ENCODE data around the gene OVCA2.

DNA sequence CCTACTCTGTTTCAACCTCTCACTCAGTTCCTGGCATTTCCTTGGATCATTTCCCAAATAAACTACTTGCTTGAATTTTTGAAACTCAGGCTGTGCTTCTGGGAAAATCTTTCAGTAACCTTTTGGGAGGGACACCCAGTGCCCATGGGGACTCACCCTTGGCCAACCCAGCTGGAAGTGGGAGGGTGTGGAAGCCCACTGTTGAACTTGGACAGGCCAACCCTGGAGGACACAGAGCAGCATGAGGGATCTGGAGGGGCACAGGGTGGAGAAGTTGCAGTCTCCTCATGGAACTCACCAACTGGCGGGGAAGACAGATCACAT lies 27.9 kb upstream of the OVCA2 start:
- TF ChIP-seq POLR2AphosphoS5 (IDR thresholded peaks at IDR 0.05) (no peak), POLR2A (IDR thresholded peaks at IDR 0.05) (no peak)
- TF ChIP-seq, protein P1, sequence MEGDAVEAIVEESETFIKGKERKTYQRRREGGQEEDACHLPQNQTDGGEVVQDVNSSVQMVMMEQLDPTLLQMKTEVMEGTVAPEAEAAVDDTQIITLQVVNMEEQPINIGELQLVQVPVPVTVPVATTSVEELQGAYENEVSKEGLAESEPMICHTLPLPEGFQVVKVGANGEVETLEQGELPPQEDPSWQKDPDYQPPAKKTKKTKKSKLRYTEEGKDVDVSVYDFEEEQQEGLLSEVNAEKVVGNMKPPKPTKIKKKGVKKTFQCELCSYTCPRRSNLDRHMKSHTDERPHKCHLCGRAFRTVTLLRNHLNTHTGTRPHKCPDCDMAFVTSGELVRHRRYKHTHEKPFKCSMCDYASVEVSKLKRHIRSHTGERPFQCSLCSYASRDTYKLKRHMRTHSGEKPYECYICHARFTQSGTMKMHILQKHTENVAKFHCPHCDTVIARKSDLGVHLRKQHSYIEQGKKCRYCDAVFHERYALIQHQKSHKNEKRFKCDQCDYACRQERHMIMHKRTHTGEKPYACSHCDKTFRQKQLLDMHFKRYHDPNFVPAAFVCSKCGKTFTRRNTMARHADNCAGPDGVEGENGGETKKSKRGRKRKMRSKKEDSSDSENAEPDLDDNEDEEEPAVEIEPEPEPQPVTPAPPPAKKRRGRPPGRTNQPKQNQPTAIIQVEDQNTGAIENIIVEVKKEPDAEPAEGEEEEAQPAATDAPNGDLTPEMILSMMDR (IDR thresholded peaks at IDR 0.05 in 8 of 11, conservative IDR thresholded peaks at IDR 0.05 in 3 of 11): no peak

All from spleen (tissue), 7 donors.